HG03521 (cell line): ENCODE data around the gene MMP24.
"Not testable (repeated sequence)": the region's sequence is repeated elsewhere in the genome, so short reads cannot be mapped to it uniquely, and the experiment has no call there.

Experiments
- ATAC-seq: cut with Tn5 transposase; IDR thresholded peaks from one replicate; pipeline ENCODE4 v1.9.1; 2021; ENCODE audit warnings: mild to moderate bottlenecking, moderate library complexity; ENCODE audit not compliant: unreplicated experiment

Gene MMP24

DNA sequence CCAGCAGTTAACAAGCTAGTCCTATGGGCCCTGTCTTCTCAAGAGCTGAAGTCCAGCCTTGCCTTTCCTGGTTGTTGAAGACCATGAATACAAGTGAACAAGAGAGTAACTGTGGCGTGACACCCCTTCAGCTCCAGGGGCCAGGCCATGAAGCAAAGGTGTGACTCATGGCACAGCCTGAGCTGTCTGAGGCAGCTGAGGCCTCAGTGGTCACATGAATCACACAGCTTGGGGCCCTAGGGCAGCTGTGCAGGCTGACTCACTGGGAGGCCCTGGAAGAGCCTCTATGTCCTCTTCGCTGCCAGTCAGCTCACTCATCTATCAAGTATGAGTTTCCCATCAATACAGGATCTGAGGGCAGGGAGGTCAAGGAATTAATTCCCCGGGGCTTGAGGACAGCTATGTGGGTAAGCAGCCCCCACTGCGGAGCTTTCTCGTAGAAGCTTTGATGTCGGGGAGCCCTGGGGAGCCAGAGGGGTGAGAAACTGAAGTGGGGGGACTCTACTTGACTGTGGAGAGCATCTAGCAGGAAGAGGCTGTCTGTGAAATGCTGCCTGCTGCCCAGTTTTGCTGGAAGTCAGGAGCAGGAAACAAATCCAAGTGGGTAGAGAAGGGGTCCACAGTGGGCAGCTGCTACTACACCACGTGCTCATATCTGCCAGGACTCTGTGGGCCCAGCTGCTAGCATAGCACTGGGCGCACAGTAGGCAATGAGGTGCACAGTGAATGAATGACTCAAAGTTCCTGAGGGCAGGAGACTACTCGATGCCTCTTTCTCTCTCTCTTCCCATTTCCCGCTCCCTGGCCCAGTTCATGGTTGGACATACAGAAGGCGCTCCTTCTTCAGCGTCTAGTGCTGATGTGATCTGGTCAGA is 79.4 kb downstream of the MMP24 start:
- ATAC-seq: no peak

DNA sequence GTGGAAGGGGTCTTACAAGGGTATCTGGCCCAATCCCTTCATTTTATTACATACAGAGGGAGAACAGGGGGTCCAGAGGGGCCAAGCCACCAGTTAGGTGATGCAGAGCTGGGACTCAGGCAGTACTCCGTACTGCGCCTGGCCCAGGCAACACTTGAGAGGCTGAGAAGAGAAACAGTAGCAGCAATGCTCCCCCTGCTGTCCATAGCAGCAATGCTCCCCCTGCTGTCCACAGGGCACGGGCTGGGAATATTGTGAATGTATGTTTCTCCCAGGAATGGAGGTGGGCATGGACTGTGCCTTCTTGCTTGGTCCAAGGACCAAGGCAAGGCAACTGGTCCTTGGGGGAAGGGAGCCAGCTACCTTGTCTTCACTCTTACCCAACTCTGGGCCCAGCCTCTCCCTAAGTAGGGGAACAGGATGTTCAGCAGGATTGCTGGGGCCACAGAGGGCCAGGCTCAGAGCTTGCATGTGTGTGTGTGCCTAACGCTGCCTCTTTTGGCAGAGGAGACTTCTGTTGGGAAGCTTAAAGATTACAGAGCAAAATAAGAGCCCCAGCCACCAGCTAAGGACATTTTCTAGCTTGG is 80.5 kb downstream of the MMP24 start:
- ATAC-seq: no peak

DNA sequence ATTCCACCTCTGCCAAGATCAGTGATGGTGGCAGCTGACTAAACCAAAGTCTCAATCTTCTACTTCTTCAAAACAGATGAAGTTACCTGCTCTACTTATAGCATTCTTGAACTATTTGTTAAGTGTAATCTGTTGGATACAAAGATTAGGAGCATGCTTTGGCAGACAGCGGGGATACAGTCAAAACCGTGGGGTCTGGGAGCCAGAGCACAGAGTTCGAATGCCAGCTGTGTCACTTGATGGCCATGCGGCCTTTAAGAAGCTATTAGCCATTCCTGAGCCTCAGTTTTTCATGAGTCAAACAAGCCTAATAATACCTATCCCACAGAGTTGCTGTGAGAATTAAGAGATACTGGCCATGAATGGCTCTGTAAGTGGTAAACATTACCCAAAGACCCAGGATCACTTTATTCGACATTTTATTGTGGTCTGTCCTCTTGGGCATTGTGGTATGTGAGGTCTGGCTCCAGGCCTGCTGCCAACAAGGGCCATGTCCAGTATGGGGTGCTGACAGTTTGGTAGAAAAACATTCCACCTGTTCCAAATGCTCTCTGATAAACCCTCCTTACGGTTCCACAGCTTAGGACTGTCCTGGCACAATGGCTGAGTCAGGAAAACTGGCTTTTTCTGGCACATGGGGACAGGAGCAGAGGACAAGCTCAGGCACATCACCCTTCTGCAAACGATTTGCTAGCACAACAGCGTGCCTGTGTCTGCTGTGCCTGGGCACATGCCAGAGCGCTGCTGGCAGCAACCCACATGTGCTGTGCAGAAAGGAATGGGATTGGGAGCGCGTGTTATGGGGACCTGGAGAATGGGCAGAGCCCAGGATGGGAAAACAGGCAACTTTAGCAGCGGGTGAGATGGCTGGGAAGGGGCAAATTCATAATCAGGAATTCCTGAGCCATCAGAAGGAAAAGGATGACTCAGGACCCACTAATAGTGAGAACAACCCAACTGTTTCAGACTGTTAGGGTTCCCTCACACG is 81.5 kb downstream of the MMP24 start:
- ATAC-seq: no peak

GRCh38 chr20:35311409-35311808 is 84.9 kb downstream of the MMP24 start:
- no peak for ATAC-seq

- ATAC-seq: no peak
Measured at GRCh38 chr20:35311822-35312221, 85.3 kb downstream of the MMP24 start.

DNA sequence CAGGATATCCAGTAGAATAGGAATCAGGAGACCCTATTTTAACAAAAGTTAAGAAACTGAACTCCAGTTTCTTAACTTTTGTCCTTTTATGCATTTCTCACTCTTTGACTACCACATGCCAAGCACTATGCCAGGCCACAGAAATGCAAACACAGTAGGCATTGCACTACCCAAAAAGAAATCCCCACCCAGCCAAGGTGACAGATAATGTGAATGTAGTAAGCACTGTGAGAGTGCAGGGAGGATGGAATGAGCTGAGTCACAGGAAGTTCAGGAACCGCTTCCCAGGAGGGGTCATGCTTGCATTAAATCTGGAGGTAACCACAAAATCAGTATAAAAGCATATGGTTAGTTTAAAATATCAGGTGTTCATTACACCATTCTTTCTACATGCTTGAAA is 85.8 kb downstream of the MMP24 start:
- ATAC-seq: no peak

DNA sequence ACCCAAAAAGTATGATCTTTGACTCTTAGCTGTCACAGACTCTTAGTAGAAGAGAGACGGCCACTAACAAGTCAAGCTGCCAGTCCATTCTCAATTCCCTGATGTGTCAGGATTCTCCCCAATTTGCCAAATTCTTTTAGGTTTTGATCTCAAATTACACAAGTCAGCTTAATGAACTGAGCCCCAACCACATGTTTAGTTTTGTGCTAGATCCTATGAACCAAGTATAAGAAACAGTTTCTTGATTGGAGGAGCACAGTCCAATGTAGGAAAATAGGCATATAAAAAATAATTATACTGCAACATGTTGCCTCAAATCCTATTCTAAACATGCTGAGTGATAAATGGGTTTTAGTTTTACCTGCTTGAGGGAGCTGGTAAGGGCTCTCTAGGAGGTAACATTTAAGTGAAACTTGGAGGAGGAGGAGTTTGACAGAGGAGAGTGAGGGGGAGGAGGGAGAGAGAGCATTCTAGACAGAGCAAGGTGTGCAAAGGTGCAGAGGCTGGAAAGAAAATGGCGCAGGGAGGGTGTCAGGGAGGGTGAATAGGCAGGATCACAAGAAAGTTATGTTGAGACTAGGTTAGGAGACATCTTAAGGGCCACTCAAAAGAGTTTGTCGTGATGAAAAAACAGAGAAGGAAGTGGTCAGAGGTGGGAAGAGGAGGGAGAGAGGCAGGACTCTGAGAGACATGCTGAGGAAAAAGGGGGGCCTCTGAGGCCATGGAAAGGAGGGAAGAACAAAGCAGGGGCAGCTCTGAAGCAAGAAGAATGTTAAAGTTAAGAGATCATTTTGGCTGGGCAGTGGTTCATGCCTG is 88.5 kb downstream of the MMP24 start:
- ATAC-seq: no peak

GRCh38 chr20:35315632-35316020 is 89.1 kb downstream of the MMP24 start:
- not testable (repeated sequence) for ATAC-seq

DNA sequence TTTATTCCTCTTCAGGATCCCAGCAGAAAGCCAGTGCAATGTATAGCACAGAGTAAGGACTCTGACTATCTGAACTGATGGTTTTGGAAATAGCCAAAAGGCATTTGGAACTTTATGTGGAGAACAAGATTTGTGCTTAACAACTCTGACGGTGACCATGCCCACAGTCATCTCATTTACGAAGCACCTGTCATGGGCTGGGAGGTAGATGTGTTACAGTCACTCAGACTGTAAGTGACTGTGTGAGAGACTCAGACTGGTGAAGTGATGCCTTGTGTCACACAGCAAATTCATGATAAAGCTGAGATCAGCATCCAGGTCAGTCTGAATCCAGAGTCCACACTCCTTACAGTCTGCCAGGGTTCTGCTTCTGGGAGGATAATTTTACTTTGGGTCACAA is 89.6 kb downstream of the MMP24 start:
- no peak for ATAC-seq

DNA sequence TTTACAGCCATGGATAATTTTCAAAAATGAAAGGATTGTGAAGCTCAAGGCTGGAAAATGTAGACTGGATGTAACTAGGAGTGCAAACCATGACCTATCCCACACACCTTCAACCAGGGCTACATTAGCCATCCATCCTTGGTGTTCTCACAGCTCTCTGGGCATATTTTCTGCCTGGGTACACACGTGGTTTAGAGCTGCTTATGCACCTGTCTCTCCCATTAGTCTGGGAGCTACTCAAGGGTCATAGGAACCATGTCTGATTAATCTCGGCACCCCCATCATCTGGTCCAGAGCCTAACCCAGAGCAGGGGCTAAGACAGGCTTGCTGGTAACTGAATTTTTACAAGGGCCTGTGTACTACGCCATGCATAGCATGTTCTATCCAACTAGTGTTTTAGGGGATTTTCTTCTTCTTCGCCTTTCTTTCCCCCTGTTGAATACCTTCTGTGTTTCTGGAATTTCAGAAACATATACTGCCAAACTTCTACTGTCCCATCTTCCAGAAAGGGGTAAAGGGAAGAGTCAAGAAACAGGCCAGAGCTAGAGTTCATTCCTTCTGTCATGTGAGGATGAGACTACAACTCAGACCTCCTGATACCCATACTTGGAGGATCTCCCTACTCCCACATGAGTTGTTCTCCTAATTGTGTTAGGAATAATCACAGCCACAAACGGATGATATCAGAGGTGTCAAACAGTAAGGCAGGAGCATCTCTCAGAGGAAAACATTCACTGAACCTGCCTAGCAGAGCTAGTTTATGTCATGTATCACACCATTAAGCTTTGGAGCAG is 91.1 kb downstream of the MMP24 start:
- no peak for ATAC-seq

GRCh38 chr20:35318502-35319157 is 92.1 kb downstream of the MMP24 start:
- no peak for ATAC-seq

DNA sequence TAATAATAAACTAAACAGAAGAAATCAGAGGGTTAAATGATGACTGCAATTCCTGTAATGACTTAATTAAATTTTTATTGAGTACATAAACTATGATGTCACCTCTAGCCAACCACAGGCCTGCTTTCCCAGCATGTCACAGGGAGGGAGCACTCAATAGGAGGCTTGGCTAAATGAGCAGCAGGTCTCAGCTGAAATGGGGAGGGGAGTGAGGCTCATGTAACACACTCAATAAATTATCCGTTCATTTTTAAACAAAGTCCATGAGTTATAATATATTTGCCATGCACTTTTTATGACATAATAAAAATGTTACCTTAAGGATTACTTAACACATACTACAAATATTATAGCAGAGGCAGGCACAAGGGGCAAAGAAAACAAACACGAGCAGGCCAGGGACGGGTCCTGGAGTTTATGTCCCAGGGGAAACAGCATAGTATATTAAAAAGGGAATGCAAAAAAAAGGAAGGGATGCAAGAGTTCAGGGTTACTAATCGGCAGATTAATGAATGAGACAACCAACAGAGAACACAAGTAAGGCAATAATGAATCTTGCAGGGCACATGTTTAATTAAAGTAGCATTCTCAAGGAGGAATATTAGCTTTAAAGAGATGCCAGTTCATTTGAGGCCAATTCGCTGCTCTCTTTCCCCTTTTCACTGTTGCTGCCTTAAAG is 92.8 kb downstream of the MMP24 start:
- no peak for ATAC-seq

GRCh38 chr20:35319871-35320197 is 93.3 kb downstream of the MMP24 start:
- no peak for ATAC-seq

- ATAC-seq: no peak
Measured at GRCh38 chr20:35320396-35321126, 94.1 kb downstream of the MMP24 start.

GRCh38 chr20:35325401-35325800 is 98.9 kb downstream of the MMP24 start:
- ATAC-seq: no peak

GRCh38 chr20:35326021-35326739 is 99.7 kb downstream of the MMP24 start:
- no peak for ATAC-seq
